Lung (tissue), 12 donors: ENCODE results near the gene PEX10. TPM values are rescaled to one million over a fixed set of nuclear protein-coding genes. Genes with fewer than 3 reads are reported as not detected.

Experiments
- ATAC-seq: fragments of 200-7000 bp; cut with Tn5 transposase; one replicate; pipeline ENCODE4 v1.9.1; 2020; ENCODE audit warnings: moderate number of reproducible peaks; ENCODE audit not compliant: insufficient read depth, low FRiP score
- DNase-seq, 3 donors: peaks; one replicate each; pipeline ENCODE4 v3.0.0-alpha.2; 2013 to 2017
- H3K27ac ChIP-seq, 2 donors: one replicate each; pipeline ENCODE4 v1.5.1; 2013; ENCODE audit warnings: mild to moderate bottlenecking in 2 of 2, moderate library complexity in 2 of 2, control low read depth in 1 of 2, inconsistent platforms in 1 of 2, low read depth in 1 of 2, low read length in 1 of 2
- H3K27me3 ChIP-seq, 3 donors: one replicate each; pipeline ENCODE4 v1.5.1; 2013; ENCODE audit warnings: low read length in 2 of 3; ENCODE audit not compliant: control insufficient read depth in 3 of 3, insufficient read depth in 3 of 3
- H3K36me3 ChIP-seq, 4 donors: one replicate each; pipeline ENCODE4 v1.5.1; 2013; ENCODE audit warnings: low read length in 4 of 4, mild to moderate bottlenecking in 1 of 4, moderate library complexity in 1 of 4; ENCODE audit not compliant: control insufficient read depth in 4 of 4, insufficient read depth in 4 of 4
- H3K4me1 ChIP-seq, 5 donors: one replicate each; pipeline ENCODE4 v1.5.1; 2013; ENCODE audit warnings: low read length in 5 of 5, mild to moderate bottlenecking in 2 of 5, moderate library complexity in 1 of 5; ENCODE audit not compliant: control insufficient read depth in 5 of 5, insufficient read depth in 5 of 5
- H3K4me3 ChIP-seq: one replicate; pipeline ENCODE4 v1.5.1; 2013; ENCODE audit warnings: mild to moderate bottlenecking, control low read depth, moderate library complexity
- H3K9ac ChIP-seq, 2 donors: one replicate each; pipeline ENCODE4 v1.5.1; 2013; ENCODE audit warnings: low read length in 2 of 2, control low read depth in 1 of 2; ENCODE audit not compliant: insufficient read depth in 1 of 2
- H3K9me3 ChIP-seq, 4 donors: one replicate each; pipeline ENCODE4 v1.5.1; 2013; ENCODE audit warnings: low read length in 3 of 4, mild to moderate bottlenecking in 1 of 4, moderate library complexity in 1 of 4; ENCODE audit not compliant: control insufficient read depth in 4 of 4, insufficient read depth in 3 of 4
- CTCF ChIP-seq: IDR thresholded peaks from 2 replicates; pipeline ENCODE4 v1.5.1; 2012; ENCODE audit warnings: mild to moderate bottlenecking; ENCODE audit errors: control extremely low read depth, extremely low read depth
- WGBS, 2 donors: extraction: QIAGEN DNeasy Blood & Tissue Kit; methylation state at CpG; one replicate each; pipeline ENCODE4 v1.1.7; 2013; 5-methylcytosine and 5-hydroxymethylcytosine counted together
- polyA plus RNA-seq, 2 donors: library from polyadenylated mRNA; stranded (reverse); fragments of 200-250 nt; gene quantifications; one replicate each; pipeline ENCODE4 v1.2.1, GENCODE V29; 2013
- total RNA-seq, 2 donors: library from RNA; depleted of rRNA in 1 of 2; stranded (reverse); fragments of >200 nt in 1 of 2; gene quantifications; one replicate each; pipeline ENCODE4 v1.2.1, GENCODE V29; 2014 to 2021
- donor health status: control.
- donor health status: control.
- donor health status: Bipolar disorder and iron deficiency.
- donor health status: healthy.
- donor health status: DM: yes; HTN: yes; CAD: no.

The PEX10 gene
- total and polyA plus RNA-seq, 4 donors = 15.7 to 25.4 (median 20.5) TPM

DNA sequence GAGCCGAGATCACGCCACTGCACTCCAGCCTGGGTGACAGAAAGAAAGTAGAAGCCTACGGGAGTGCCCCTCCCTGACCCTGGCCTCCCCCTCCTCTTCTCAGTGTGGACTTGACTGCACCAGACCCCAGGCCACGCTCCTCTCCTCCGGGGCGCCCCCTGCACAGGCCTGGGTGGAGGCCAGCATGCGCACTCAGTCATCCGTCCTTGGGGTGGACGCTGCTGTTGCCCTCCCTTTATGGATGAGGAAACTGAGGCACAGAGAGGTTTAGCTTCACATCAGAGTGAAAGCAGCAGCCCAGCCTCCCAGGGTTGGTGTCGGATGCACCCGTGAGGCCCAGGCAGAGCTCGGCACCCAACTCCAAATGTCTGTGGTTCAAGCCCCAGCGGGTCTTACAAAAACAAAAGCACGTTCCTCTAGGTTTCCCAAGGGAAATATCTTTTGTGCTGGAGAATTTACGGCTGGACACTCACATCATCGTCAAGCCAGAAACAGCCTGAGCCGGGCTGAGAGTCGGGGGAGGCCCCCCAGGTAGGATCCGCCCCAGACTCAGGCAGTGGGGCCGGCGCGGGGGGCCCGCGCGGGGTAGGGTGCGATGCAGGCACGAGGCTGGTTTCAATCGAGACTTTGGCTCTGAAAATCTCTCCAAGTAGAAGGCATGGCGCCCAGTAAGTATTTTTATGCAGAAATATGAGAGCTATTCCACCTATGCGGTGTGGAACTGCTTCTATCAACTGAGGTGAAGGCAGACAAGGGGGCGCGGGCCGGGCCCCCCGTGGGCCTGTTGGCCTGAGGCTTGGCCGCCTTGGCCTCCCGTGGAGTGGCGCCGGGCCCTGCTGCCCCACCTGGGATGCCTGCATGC, 57.6 kb downstream of the PEX10 start:
- H3K36me3 ChIP-seq = peaks cover 0 to 2% (median 0%) of the 10 kb centered on the region in 4 donors
- ATAC-seq (no peak), DNase-seq (no peak)
- no peak overlapping the region for H3K27ac ChIP-seq
- H3K4me1 ChIP-seq = peaks cover 0 to 9% (median 0%) of the 10 kb centered on the region in 5 donors
- TF ChIP-seq CTCF = no peak
- H3K4me3 ChIP-seq = no peak overlapping the region
- no peak overlapping the region for H3K9ac ChIP-seq
- WGBS, 2 donors = 77 to 94% methylated on average over 38 of the region's 38 CpGs
- H3K9me3 ChIP-seq = no peaks in the 10 kb centered on the region
- H3K27me3 ChIP-seq = no peaks in the 10 kb centered on the region

Other genes with a start within 250 kb of the PEX10 start
- gene FAAP20, start 217.8 kb downstream of the PEX10 start, total RNA-seq = 10 to 100 TPM; 16.8 to 71.6 TPM
- 10 to 100 TPM; 65.2 to 87.9 TPM for gene FAAP20, start 217.8 kb downstream of the PEX10 start, polyA plus RNA-seq
- gene SKI, start 184.2 kb downstream of the PEX10 start, total RNA-seq = 10 to 100 TPM; 47.7 to 90.7 TPM
- gene SKI, start 184.2 kb downstream of the PEX10 start, polyA plus RNA-seq = 10 to 100 TPM; 17.1 to 33.8 TPM
- 10 to 100 TPM; 20.7 to 23.9 TPM for gene MORN1, start 21.0 kb downstream of the PEX10 start, total RNA-seq
- gene MORN1, start 21.0 kb downstream of the PEX10 start, polyA plus RNA-seq = 1 to 10 TPM; 5.2 to 7.2 TPM
- gene RER1, start 20.7 kb downstream of the PEX10 start, total RNA-seq = 100 to 1,000 TPM in 1 of 2 donors, 10 to 100 TPM in 1; 79.7 to 134 TPM
- 10 to 100 TPM; 71.7 to 96.1 TPM for gene RER1, start 20.7 kb downstream of the PEX10 start, polyA plus RNA-seq
- 1 to 10 TPM; 4.0 to 7.9 TPM for gene PLCH2, start 63.7 kb upstream of the PEX10 start, total RNA-seq
- gene PLCH2, start 63.7 kb upstream of the PEX10 start, polyA plus RNA-seq = 1 to 10 TPM; 2.1 to 2.7 TPM
- 10 to 100 TPM; 24.5 to 36.3 TPM for gene PANK4, start 114.0 kb upstream of the PEX10 start, total RNA-seq
- gene PANK4, start 114.0 kb upstream of the PEX10 start, polyA plus RNA-seq = 10 to 100 TPM; 17.6 to 18.9 TPM
- gene HES5, start 117.7 kb upstream of the PEX10 start, total RNA-seq = under 1 TPM; 0.46 to 1.00 TPM
- under 1 TPM; 0.16 to 0.26 TPM for gene HES5, start 117.7 kb upstream of the PEX10 start, polyA plus RNA-seq
- 100 to 1,000 TPM in 1 of 2 donors, 10 to 100 TPM in 1; 67.4 to 127 TPM for gene TNFRSF14, start 143.8 kb upstream of the PEX10 start, total RNA-seq
- 100 to 1,000 TPM; 191 to 200 TPM for gene TNFRSF14, start 143.8 kb upstream of the PEX10 start, polyA plus RNA-seq
- 10 to 100 TPM; 17.8 to 39.8 TPM for gene PRXL2B, start 174.2 kb upstream of the PEX10 start, total RNA-seq
- gene PRXL2B, start 174.2 kb upstream of the PEX10 start, polyA plus RNA-seq = 10 to 100 TPM; 24.9 to 29.0 TPM
- gene MMEL1, start 220.5 kb upstream of the PEX10 start, total RNA-seq = 1 to 10 TPM; 4.0 to 5.9 TPM
- 1 to 10 TPM; 6.2 to 8.4 TPM for gene MMEL1, start 220.5 kb upstream of the PEX10 start, polyA plus RNA-seq